HG03139 (cell line): Measurements from ENCODE around the gene SEC14L5.

Experiments
- ATAC-seq: cut with Tn5 transposase; IDR thresholded peaks from one replicate; pipeline ENCODE4 v1.9.1; 2021; ENCODE audit not compliant: unreplicated experiment

SEC14L5 gene

GRCh38 chr16:5008311-5008731, 50.2 kb downstream of the SEC14L5 start:
- ATAC-seq = no peak

DNA sequence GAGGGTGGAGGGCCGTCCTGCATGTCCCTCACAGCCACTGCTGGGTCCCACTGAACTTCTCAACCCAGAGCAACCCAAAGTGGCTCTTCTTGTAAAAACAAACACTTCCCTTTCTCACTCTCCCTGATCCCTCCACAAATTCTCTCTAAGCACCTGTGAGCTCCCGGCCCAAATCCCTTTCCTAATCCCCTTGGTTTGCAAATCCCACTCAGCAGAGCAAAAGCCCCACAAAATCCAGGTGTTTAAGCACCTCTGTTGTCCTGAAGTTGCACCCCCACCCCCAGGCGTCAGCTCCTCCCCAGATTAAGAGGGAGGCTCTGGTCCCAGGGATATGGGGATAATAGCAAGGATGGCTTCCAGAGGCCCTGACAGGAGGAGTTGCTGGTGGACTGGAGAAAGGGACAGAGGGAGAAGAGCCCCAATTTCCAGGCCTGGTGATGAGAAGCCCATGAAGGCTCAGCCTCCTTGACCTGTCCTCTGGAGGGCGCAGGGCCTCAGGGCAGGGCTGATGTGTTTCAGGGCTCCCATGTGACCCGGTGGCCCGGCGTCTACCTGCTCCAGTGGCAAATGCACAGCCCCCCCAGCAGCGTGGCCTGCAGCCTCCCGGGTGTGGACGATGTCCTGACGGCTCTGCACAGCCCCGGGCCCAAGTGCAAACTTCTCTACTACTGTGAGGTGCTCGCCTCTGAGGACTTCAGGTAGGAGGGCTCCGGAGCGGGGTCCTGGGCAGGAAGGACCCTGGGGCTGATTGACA, 52.6 kb downstream of the SEC14L5 start:
- ATAC-seq = no peak

DNA sequence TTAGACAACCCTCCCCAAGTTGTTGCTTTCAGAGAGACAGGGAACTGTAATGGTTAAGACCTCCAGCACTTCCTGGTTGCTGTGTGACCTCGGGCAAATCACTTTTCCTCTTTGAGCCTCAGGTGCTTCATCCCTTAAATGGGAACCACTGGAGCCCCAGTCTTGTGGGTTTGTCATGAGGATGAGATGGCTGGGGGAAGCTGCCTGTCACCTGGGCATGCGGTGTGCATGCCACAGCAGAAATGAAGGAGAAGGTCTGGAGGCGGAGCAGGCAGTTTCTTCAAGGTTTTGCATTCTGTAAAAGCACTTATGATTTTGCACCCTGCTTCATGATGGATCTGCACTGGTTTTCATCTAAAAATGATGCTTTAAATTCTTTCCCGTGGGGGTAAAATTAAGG, 53.5 kb downstream of the SEC14L5 start:
- no peak for ATAC-seq

GRCh38 chr16:5012887-5013286, 54.8 kb downstream of the SEC14L5 start:
- no peak for ATAC-seq

DNA sequence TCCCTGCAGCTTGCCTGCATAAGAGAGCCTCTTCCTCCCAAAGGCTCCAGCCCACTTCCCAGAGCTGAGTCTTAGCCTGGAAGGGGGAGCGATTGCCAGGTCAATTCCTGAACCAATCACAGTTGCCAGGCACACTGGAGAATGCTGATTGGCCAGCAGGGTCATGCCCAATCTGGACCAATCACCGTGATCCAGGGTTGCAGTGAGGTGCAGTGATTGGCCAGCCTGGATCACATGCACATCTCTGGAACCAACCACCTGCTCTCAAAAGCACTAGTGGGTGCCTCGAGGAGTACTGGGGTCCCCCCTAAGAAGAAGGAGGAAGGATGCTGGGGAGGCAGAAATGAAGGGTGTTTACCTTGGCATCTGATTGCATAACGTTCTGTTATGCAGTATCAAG, 57.2 kb downstream of the SEC14L5 start:
- no peak for ATAC-seq

DNA sequence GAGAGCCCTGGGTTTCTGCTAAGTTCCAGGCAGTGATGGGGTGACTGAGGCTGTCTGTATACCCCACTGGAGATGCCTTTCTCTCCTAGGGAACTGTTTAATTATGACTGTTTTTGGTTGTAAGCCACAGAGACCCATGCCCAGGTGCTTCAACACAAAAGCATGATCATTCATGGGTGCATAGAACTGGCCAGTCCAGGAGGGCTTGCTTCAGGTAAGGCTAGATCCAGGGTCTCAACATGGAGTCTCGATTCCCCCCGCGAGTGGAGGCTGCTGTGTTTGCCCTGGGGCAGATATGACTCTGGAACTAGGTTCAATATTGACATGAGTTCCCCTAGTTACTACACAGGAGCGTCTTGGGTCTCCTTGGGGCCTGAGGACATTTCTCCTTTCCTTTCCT, 57.8 kb downstream of the SEC14L5 start:
- no peak for ATAC-seq

DNA sequence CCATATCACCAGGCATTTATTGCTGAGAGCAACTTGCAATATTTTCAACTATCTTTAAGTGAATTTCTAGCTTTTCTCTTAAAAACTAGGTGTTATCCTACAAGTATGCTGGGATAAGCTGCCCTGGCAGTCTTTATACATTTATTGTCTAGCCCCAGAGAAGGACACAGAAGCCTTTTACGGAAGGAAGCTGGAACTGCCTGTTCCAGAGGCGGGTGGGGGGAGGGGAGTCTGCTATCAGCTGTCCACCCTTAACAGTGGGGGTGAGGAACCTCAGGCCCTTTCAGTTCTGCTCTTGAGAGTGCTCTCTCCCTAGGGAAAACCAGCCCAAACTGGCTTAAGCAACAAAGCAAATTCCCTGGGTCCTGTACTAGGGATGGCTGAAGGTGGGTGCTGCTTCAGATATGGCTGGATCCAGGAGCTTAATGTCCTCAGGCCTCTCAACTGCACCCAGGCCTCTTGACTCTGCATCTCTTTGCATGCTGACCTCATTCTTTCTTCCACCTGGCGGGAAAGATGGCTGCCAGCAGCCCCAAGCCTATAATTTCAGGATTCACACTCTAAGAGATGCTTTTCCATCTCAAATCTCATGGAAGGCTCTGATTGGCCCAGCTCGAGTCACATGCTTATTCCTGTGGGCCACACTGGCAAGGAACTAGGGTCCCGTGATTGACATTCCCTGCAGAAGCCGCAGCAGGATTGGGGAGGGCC, 59.0 kb downstream of the SEC14L5 start:
- ATAC-seq = no peak

DNA sequence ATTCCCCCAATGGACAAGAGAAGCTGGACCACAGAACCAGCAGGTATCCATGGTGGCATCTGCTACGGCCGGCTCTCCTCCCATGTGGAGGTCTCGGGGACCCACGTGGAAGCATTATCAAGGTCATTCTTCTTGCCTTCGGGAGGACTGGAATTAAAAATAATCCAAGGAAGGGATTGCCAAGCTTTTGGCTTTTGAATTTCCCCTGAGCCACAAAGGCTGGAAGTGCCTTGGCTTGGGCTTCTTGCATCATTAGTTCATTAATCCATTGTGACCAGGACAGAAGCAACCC, 59.5 kb downstream of the SEC14L5 start:
- ATAC-seq = no peak

- ATAC-seq = no peak
Observed at GRCh38 chr16:5018793-5019192, 60.7 kb downstream of the SEC14L5 start.

DNA sequence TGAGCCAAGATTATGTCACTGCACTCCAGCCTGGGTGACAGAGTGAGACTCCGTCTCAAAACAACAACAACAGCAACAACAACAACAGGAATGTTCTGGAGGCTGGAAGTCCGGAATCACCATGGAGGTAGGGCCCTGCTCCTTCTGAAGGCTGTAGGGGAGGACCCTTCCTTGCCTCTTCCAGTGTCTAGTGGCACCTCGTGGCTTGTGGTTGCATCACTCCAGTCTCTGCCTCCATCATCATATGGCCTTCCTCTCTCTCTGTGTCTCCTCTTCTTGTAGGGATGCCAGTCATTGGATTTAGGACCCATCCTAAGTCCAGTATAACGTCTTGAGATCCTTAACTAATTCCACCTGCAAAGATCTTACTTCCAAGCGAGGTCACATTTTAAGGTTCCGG, 61.6 kb downstream of the SEC14L5 start:
- ATAC-seq = no peak

DNA sequence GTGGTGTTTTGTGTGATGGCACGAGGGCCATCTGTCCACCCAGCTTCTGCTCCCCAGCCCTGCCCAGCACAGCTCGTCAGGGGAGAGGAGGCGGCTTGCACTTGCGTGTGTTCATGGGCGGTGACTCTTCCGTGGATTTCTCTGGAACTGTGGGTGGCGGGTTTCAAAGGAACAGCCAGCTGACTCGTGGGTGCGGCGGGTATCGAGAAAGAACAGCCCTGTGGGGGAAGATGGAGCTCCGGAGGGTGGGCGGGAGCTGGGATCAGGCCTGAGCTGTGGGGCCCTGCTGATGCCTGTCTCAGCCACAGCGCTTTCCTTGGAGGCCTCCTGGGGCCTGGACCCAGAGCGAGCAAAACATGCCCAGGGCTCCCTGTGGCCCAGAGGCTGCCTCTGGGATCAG, 62.4 kb downstream of the SEC14L5 start:
- ATAC-seq = no peak

DNA sequence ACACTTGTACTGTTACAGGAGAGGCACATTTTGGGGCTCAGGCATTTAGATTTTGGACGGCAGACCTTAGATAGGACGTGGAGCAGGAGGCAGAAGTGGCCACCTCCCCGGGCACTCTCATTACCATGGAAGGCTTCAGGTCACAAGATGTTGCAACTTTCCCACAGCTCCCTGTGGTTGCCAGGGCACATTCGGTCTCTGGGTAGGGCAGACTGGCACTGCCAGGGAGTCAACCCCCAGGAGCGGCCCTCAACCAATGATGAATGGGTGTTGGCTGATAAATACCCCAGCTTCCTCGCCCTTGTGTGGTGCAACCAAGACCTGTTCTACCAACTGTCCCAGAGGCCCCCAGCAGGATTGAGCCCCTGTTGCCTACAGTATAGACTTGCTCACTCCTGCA, 64.4 kb downstream of the SEC14L5 start:
- no peak for ATAC-seq

GRCh38 chr16:5024632-5025031, 66.5 kb downstream of the SEC14L5 start:
- ATAC-seq = no peak

DNA sequence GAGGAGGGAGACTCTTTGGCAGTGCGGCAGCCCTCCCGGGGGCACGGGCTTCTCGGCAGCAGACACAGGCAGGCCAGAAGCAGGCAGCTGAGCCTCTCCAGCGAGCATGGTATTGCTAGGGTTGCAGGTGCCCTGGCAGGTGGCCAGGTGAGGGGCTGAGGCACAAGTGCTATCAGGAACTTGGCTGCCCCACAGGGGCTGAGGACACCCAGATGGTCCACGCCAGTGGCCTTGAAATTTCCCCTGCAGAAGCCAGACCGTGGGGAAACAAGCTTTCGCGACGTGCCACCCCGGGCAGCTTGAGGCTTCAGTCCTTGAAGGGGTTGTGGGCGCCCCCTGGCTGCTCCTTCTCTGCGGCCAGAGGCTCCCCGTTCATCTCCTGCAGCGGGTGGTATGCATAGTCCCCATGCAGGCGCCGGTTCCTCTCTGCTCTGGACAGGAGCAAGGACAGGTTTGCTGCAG, 67.1 kb downstream of the SEC14L5 start:
- no peak for ATAC-seq

GRCh38 chr16:5026664-5027063, 68.5 kb downstream of the SEC14L5 start:
- no peak for ATAC-seq

GRCh38 chr16:5027086-5027485, 69.0 kb downstream of the SEC14L5 start:
- no peak for ATAC-seq

DNA sequence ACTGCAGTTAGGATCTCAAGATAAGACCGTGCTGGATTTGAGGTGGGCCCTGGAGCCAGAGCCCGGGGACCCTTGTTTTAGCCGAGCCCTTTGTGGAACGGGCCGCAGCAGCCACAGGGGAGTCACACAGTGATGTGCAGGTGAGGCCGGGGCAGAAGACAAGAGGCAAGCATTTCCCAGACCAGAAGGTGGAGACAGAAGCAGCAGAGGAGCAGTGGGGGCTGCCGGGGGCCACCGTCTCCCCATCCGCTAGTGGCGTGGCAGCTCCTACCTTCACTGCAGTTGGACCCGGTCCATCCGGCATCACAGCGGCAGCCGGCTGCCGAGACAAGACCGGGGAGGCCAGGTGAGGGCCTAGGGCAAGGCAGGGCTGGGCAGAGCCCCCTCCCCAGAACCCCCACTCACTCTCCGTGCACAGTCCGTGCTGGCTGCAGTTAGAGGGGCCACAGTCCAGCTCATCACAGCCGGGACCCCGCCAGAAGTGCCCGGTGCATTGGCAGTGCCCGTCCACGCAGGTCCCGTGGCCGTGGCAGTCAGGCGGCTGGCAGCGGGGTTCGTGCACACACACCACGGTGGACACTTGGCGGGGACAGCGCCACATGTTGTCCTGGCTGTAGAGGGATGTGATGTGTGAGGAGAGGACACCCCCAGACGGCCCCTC, 69.6 kb downstream of the SEC14L5 start:
- no peak for ATAC-seq

- no peak for ATAC-seq
Observed at GRCh38 chr16:5028950-5029475, 70.9 kb downstream of the SEC14L5 start.

- no peak for ATAC-seq
Observed at GRCh38 chr16:5030251-5030870, 72.2 kb downstream of the SEC14L5 start.

- ATAC-seq = no peak
Observed at GRCh38 chr16:5031601-5032000, 73.5 kb downstream of the SEC14L5 start.

DNA sequence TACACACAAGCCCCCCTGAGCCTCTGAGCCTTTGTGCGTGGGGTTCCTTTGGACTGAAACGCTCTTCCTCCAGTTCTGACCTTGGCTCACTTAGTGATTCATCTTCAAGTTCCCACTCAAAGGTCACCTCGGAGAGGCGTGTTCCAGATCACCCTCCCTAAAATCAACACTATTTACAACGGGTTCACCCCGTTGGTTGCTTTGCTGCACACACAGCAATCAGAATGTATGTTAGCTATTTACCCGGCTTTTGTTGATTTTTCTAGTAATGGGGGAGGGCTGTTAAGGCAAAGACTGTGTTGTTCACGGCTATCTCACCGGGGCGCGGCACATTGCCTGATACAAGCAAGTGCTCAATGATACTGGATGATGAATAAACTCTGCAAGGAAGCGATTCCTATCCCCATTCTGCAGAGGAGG, 74.6 kb downstream of the SEC14L5 start:
- ATAC-seq = no peak
